ENCODE measurements around the gene OR13J1. TPM values are rescaled to one million over a fixed set of nuclear protein-coding genes. Genes with fewer than 3 reads are reported as not detected.

OR13J1 gene, protein sequence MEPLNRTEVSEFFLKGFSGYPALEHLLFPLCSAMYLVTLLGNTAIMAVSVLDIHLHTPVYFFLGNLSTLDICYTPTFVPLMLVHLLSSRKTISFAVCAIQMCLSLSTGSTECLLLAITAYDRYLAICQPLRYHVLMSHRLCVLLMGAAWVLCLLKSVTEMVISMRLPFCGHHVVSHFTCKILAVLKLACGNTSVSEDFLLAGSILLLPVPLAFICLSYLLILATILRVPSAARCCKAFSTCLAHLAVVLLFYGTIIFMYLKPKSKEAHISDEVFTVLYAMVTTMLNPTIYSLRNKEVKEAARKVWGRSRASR
- total RNA-seq (2022; extraction: Qiagen RNA extraction), result not detected in 5 replicates

DNA sequence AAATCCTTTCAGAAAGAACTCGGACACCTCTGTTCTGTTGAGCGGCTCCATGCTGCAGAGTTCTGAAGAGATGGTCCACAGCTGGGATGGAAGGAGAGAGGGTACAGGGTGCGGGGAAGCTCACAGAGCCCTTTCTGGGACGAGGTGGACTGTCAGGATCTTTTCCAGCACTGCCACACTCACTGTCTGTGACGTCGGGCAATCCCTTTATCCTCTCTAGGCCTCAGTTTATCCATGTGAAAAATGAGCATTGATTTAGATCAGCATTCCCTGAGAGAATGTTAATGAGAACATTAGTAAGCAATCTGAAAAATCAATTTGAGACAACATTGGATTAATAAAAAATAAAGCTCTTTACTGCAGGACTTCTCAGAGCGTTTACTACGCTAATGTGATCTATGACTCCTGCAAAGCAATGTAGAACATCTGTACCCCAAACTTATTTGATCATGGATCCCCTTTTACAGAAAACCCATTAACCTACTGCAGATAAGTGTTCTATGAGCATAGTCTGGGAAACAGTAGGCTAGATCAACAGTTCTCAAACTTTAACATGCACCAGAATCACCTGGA, at the start of gene OR13J1:
Gene OR13J1 (minus strand): TSS at position 51 of the 573 bp plus-strand sequence. CDS start 0 bp downstream, at position 51.

DNA sequence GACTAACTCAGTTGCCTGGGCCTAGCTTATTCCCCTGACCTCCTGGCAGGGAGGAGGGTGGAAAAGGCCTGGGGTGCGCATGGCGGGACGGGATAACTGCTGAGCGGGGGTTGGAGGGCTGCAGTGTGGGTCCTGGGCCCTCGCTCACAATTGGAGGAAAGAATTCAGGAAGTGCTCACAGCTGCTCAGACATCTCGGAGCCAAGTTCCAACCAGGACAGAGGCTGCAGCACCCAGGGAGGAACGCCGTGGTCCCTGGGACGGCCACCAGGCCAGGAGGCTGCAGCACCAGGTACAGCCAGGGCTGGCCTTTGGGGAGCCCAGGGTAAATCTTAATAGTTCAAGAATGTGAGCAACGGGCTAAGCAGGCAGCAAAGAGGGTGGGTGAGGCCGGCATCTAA, 39.1 kb upstream of the OR13J1 start, which contains the start of gene SPAAR:
Gene SPAAR (plus strand): TSS at position 217 of the 400 bp plus-strand sequence. CDS start 974 bp downstream, outside the sequence.

DNA sequence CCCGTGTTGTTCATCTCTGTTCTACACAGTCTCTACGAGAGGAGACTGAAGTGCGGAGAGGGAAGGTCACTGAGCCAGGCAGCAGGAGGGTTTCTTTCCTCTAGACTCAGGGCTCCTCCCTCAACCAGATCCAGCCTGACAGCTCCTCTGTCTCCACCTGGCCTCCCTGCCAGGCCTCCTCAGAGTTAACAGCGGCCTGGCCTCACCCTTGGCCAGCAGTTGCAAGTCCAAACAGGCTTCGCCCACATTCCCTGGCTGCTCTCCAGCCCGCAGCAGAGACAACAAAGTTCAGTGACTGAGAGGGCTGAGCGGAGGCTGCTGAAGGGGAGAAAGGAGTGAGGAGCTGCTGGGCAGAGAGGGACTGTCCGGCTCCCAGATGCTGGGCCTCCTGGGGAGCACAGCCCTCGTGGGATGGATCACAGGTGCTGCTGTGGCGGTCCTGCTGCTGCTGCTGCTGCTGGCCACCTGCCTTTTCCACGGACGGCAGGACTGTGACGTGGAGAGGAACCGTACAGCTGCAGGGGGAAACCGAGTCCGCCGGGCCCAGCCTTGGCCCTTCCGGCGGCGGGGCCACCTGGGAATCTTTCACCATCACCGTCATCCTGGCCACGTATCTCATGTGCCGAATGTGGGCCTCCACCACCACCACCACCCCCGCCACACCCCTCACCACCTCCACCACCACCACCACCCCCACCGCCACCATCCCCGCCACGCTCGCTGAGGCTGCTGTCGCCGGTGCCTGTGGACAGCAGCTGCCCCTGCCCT, 35.9 kb upstream of the OR13J1 start, which contains the start of gene HRCT1:
Gene HRCT1 (plus strand): TSS at position 291 of the 768 bp plus-strand sequence. CDS start 86 bp downstream, at position 377.

DNA sequence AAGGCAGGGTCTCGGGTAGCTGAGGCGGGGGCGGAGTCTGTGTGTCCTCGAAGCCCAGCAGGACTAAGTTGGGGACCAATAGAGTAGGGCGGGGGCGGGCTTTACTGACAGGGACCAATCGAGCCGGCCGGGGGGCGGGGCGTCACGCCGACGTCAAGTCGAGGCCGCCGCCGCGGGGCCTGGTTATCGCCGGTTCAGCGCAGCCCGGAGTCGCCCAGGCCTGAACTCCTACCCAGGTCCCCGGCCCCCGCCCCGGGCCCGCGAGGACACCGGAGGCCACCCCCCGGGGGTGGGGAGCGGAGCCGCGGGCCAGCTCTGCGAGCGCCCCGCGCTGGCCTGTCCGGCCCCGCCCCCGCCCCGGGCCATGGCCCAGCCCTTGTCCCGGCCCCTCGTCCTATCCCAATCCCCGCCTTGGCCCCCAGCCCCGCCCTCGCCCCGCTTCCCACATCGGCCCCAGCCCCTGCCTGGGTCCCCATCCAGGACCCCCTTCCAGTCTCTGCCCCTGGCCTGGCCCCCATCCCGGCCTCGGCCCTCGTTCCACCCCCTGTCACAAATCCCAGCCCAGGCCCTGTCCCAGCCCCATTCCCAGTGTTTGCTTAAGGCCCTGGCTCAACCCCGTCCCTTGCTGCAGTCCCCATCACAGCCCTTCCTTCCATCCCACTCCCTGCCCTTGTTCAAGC, 41.0 kb downstream of the OR13J1 start, which contains the start of gene TMEM8B:
Gene TMEM8B (plus strand): TSS at position 145 of the 680 bp plus-strand sequence. CDS start 220 bp downstream, at position 365.

DNA sequence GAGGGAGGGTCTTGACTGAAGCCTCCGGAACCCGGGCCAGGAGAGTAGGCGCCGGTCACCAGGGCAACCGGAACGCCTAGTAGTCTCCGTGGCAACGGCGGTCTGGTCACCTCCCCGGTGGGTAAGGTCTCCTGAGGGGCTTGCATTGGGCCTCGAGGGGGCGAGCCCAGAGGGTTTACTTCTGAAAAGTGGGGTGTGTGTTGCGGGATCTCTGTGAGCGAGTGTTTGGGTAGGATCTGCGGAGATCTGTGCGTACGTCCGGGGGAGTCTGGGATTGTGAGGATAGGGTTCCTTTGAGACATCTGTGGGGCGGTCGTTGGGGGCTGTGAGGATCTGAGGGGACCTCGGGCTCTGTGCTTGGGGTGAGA, 41.5 kb downstream of the OR13J1 start, which contains the start of gene FAM221B:
Gene FAM221B (minus strand): TSS at position 17 of the 368 bp plus-strand sequence. CDS start 2,571 bp downstream, outside the sequence.

Other genes starting within 250 kb of the OR13J1 start
- gene SIT1, start 219.5 kb downstream of the OR13J1 start, total RNA-seq (2022; extraction: Qiagen RNA extraction), result not detected in 5 replicates
- 8.1 to 20.9 TPM (median 15.0 TPM) in 4 of 5 replicates, not detected in the other for gene RMRP, start 212.4 kb downstream of the OR13J1 start, total RNA-seq (2022; extraction: Qiagen RNA extraction)
- gene CCDC107, start 212.1 kb downstream of the OR13J1 start, total RNA-seq (2022; extraction: Qiagen RNA extraction), result 25.1 to 32.0 TPM (median 29.7 TPM) in 5 replicates
- 13.3 to 18.5 TPM (median 16.1 TPM) in 5 replicates for gene ARHGEF39, start 205.2 kb downstream of the OR13J1 start, total RNA-seq (2022; extraction: Qiagen RNA extraction)
- 4.2 to 8.9 TPM (median 6.4 TPM) in 5 replicates for gene CA9, start 196.5 kb downstream of the OR13J1 start, total RNA-seq (2022; extraction: Qiagen RNA extraction)
- 632 to 703 TPM (median 690 TPM) in 5 replicates for gene TPM2, start 180.5 kb downstream of the OR13J1 start, total RNA-seq (2022; extraction: Qiagen RNA extraction)
- gene TLN1, start 138.2 kb downstream of the OR13J1 start, total RNA-seq (2022; extraction: Qiagen RNA extraction), result 115 to 134 TPM (median 121 TPM) in 5 replicates
- 57.0 to 61.1 TPM (median 57.9 TPM) in 5 replicates for gene CREB3, start 137.7 kb downstream of the OR13J1 start, total RNA-seq (2022; extraction: Qiagen RNA extraction)
- gene GBA2, start 121.2 kb downstream of the OR13J1 start, total RNA-seq (2022; extraction: Qiagen RNA extraction), result 28.0 to 39.6 TPM (median 34.5 TPM) in 5 replicates
- 12.2 to 16.2 TPM (median 15.3 TPM) in 5 replicates for gene RGP1, start 121.1 kb downstream of the OR13J1 start, total RNA-seq (2022; extraction: Qiagen RNA extraction)
- gene MSMP, start 116.1 kb downstream of the OR13J1 start, total RNA-seq (2022; extraction: Qiagen RNA extraction), result not detected in 5 replicates
- gene NPR2, start 78.8 kb downstream of the OR13J1 start, total RNA-seq (2022; extraction: Qiagen RNA extraction), result 4.8 to 6.6 TPM (median 5.5 TPM) in 5 replicates
- 0.34 to 0.74 TPM (median 0.56 TPM) in 5 replicates for gene SPAG8, start 58.1 kb downstream of the OR13J1 start, total RNA-seq (2022; extraction: Qiagen RNA extraction)
- gene HINT2, start 55.4 kb downstream of the OR13J1 start, total RNA-seq (2022; extraction: Qiagen RNA extraction), result 72.1 to 115 TPM (median 100 TPM) in 5 replicates
- gene FAM221B, start 41.7 kb downstream of the OR13J1 start, total RNA-seq (2022; extraction: Qiagen RNA extraction), result not detected in 5 replicates
- gene TMEM8B, start 41.2 kb downstream of the OR13J1 start, total RNA-seq (2022; extraction: Qiagen RNA extraction), result 2.0 to 4.0 TPM (median 3.5 TPM) in 5 replicates
- 0.32 to 0.51 TPM (median 0.40 TPM) in 5 replicates for gene HRCT1, start 35.8 kb upstream of the OR13J1 start, total RNA-seq (2022; extraction: Qiagen RNA extraction)
- 0.13 TPM in 1 of 5 replicates, not detected in the others for gene SPAAR, start 39.1 kb upstream of the OR13J1 start, total RNA-seq (2022; extraction: Qiagen RNA extraction)
- gene OR2S2, start 87.8 kb upstream of the OR13J1 start, total RNA-seq (2022; extraction: Qiagen RNA extraction), result not detected in 5 replicates
- gene RECK, start 166.5 kb upstream of the OR13J1 start, total RNA-seq (2022; extraction: Qiagen RNA extraction), result 5.2 to 6.2 TPM (median 5.8 TPM) in 5 replicates